Posterior vena cava (tissue), 2 donors: ENCODE measurements around the gene PLS1. TPM values are rescaled to one million over a fixed set of nuclear protein-coding genes. Genes with fewer than 3 reads are reported as not detected.
"Not testable (repeated sequence)": the region's sequence is repeated elsewhere in the genome, so short reads cannot be mapped to it uniquely, and the experiment has no call there.

Experiments used
- DNase-seq: peaks from one replicate; pipeline ENCODE4 v3.0.0-alpha.2; 2020; ENCODE audit warnings: low spot score
- intact Hi-C, 2 donors: fragments of 100-400 bp; cut with DNase I; formaldehyde crosslinking; loops; one replicate each; pipeline versions ENCODE4 v1.14.1 to v1.14.2; 2022 to 2023
- total RNA-seq, 2 donors: library from RNA; stranded (reverse); fragmentation: NEBNext Ultra II Directional; extraction: Animal tissue kit (Norgen Biotek cat#: 25700); gene quantifications; one replicate each; pipeline ENCODE4 v1.2.1, GENCODE V29; 2021
- donor health status: DM: yes; HTN: yes; CAD: no.
- donor health status: DM: yes; HTN: yes; CAD: no.

The PLS1 gene
- total RNA-seq, 2 donors from 2014 or later = 0.86 TPM; not detected in 1

DNA sequence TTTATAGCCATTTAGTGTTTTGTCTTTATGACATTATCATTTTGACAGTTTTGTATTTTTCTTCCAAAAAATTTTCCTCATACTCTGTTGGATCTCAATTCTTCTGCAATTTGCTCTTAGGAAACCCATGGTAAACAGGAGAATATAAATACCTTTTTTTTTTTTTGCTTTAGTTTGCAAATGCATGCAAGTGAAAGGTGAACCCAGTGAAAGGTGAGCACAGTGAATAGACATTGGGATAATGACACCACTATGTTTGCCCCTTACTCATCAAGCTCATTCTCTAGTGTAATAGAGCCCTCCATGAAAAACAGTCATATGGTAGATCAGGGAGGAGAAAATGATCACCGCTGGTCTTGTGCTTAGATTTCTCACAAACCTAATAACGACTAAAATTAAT lies 68.6 kb downstream of the PLS1 start:
- DNase-seq = no peak
- intact Hi-C loops = no loop called here

DNA sequence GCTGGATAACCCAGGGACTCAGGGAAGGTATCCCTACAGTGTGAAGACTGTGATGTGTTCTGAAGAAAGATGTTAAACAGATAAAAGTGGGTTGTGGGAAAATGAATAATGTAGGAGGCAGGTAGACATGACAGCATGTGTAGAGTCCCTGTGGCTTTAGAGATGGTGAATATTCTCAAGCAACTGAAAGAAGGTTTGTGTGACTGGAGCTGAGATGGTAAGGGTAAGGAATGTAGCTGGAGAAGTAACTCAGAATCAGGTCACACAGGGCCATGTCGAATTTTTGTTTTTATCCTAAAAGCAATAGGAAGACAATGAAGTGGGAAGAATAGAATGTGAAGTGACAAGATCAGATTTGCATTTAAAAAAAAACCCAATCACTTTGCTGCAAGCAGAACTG lies 73.9 kb downstream of the PLS1 start:
- DNase-seq = no peak
- intact Hi-C loops = no loop called here

DNA sequence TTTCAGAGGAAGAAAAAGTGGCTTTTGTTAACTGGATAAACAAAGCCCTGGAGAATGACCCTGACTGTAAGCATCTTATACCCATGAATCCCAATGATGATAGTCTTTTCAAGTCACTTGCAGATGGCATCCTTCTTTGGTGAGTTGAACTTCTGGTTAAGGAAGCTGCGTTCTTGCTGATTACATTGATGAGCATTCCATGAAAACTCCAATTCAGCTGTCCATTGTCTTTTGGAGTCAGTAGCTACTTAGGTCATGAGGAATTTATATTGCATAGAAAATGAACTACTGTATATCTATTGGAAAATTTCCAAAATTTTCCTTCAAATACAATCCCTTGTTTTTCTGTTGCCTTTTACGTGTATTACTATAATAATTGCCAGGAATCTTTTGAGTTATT lies 80.0 kb downstream of the PLS1 start:
- intact Hi-C loops = no loop called here
- DNase-seq = no peak

DNA sequence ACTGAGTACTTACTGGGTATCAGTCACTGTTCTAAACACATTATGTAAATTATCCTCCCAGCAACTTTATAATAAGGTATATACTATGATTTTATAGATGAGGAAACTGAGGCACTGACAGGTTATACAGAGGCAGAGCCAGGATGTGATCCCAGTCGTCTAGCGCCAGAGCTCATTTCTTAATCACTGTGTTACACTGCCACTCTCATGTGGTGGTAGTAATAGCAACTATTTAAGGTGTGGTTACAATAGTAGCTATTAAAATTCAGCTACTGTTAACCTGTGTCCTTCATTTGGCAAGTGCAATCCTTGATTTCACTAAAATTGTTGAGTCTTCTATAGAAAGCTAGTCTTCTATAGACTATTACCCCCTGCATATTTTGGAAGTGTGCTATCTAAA lies 84.5 kb downstream of the PLS1 start:
- DNase-seq = no peak

DNA sequence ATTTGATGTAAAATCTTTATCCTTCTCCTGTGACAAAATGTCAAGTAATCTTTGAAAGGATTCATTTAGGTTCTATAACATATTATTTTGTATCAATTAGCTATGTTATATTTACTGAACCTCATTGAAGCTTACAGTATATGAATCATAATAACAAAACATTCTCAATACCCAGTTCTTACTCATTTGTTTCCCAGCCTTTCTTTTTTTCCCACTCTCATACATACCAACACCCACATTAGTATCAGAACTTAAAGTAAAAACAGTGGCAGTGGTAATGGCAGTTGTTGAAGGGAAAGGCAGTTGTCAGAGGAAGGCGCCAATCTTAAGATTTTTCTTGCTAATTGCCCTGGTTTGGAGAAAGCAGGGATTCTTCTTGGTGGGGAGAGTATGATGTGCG lies 94.4 kb downstream of the PLS1 start:
- intact Hi-C loops = no loop called here
- no peak for DNase-seq

More for the DNA sequence above, 84.5 kb downstream of the PLS1 start:
- intact Hi-C loops = no loop called here

DNA sequence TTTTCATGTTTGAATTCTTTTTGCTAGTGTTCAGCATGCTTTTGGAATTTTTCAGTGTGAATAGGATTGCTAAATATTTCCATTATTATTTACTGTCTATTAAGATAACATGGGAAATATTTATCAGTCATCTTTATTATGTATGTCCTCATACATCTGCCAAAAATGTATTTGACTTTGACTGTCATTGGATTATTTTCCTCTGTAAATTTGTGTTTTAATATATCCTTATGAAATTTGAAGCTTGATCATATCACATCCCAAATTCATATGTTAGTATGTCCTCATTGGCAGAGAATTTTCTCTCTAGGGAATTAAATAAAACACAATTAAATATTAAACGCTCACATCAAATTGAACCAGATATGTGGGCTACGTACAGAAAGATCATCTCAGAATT lies 95.3 kb downstream of the PLS1 start:
- no peak for DNase-seq
- intact Hi-C loops = no loop called here

DNA sequence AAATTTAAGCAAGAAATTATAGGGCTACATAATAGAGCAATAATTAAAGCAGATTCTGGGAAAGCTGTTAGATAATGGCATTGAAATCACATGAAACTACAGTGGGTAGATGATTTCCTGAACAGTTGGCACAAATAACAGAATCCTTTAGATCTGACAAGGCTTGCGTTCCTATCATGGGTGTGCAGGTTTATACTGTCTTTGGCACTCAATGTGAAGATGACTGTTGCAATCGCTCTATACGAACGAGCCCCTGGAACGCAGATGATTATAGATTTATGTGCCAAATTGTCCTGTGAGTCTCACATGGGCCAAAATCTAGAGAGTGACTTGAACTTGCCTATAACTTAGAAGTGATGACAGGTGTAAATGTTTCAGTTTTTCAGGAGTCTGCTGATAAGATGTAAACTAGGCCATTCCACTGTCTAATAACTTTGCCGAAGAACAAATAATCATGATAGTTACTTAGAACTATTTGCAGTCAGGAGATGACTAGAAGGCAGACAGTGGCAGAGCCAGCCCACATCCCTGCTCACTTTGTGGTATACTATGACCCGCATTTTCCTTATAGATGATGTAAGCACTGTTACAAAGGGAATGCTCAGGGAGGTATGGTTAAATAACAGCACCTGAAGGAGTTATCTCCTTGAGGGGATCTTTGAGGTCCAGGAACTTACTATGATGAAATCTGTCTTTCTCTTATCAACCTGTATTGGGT lies 97.1 kb downstream of the PLS1 start:
- DNase-seq = no peak
- intact Hi-C loops = no loop called here

DNA sequence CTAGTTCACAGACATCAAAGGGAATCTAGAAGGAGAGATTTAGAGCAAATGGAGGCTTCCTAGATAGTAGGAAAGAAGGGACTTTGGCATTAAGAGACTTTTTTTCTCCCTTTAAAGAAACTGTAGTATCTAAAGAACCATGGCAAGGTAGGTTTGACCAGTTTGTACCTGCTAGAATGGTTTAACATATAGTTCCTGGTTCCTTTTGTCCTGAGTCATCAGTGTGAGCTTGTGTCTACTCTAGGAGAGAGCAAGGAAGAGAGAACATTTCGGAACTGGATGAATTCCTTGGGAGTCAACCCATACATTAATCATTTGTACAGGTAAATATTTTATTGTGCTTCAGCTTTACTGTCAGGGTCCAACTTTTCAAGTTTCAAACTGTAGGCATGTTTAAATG lies 98.0 kb downstream of the PLS1 start:
- no peak for DNase-seq

DNA sequence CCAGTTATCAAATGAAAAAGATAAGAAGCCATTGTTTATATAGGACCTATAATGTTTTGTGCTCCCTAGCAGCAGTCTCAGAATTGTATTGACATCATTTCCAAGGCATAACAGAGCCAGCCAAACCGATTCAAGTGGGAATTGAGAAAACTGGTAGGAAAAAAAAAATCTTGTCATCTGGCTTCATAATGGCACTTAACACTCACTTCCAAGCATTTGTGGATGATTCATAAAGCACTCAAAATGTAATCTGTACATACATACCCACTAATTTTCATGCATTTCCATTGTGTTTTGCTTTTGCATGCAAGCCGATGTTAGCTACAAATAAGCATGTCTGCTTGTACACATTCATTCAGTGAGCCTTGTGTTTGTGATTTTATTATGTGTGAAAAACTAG lies 109.0 kb downstream of the PLS1 start:
- DNase-seq = no peak
- intact Hi-C loops = no loop called here

More for the DNA sequence above, 98.0 kb downstream of the PLS1 start:
- intact Hi-C loops = no loop called here

DNA sequence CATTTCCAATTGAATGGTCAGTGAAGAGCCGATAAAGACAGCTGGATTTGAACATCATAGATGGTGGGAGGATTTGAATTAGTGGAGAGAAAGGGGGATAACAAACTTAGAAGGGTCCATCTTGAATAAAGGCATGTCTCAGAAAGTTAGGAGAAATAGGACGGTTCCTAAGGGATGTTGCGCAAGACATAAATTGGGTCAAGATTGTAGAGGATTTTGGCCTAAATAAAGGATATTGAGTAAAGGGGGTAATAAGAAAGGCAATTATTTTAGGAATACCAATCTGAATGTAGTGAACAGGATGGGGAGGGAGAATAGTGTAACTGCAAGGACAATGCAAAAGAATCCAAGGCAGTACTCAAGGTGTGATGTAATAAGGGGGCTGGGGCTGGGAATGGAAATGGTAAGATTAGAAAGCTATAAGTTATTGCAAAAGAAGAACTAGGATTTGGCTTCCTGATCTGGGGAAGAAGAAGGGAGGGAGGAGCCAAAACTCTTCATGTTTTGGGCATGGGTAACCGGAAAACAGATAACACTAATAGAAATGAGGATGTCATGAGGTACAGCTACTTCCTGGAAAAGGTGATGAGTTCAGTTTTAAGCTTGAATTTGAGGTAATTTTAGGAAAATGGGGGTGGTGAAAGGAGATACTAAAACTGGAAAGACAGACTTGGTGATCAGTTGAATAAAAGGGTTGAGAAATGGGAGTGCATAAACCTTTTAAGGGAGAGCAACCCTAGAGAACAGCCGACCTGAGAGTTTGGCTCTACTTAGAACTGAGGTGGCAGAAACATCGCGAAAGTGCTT lies 110.3 kb downstream of the PLS1 start:
- intact Hi-C loops = no loop called here
- DNase-seq = no peak

DNA sequence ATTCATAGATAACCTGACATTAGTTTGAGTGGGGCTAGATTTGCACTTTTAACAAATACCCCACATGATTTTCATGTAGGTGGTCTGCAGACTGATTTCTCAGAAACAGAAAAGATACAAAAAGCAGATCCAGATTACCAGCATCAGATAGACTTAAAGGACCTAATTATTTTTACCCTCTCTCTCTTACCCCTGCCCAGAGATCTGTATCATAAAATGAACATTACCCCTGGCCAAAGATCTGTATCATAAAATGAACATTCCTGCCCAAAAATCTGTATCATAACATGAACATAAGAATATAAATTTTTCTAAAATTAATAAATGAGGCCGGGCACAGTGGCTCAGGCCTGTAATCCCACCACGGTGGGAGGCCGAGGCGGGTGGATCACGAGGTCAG lies 113.0 kb downstream of the PLS1 start:
- intact Hi-C loops = no loop called here
- no peak for DNase-seq

DNA sequence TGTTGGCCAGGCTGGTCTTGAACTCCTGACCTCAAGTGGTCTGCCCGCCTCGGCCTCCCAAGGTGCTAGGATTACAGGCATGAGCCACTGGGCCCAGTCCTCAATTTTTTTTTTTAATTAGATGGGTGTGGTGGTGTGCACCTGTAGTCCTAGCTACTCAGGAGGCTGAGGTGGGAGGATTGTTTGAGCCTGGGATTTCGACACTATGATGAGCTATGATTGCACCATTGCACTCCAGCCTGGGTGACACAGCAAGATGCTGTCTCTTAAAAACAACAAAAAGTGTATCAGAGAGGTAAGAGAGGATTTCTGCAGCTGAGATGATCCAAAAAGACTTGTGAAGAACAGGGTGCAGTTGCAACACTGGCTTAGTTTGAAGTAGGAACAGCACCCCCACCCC lies 118.7 kb downstream of the PLS1 start:
- DNase-seq, intact Hi-C loops: not testable (repeated sequence)

DNA sequence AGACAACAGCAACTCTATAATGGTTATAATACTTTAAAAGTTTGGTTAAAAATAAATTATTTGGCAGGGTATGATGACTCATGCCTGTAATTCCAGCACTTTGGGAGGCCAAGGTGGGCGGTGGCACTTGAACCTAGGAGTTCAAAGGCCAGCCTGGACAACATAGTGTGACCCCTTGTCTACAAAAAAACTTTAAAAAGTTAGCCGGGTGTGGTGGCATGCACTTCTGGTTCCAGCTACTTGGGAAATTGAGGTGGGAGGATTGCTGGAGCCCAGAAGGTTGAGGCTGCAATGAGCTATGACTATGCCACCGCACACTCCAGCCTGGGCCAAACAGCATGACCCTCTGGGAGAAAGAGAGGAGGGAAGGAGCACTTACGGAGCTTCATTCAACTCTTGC lies 119.9 kb downstream of the PLS1 start:
- no peak for DNase-seq
- intact Hi-C loops = no loop called here

DNA sequence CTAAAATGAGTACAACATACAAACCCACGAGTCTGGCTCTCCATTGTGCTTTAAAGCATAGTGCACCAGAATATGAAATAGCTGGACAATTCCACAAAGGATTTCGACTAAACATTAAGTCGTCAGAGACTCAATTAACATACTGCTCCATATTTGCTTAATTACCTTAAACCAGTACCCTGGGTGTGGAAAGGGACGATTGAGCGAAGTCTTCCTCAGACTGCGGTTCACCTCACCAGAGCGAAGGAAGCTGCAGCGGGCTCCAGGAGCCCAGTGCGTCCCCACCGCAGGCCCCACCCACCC lies 127.4 kb downstream of the PLS1 start:
- no peak for DNase-seq
- intact Hi-C loops = no loop called here

DNA sequence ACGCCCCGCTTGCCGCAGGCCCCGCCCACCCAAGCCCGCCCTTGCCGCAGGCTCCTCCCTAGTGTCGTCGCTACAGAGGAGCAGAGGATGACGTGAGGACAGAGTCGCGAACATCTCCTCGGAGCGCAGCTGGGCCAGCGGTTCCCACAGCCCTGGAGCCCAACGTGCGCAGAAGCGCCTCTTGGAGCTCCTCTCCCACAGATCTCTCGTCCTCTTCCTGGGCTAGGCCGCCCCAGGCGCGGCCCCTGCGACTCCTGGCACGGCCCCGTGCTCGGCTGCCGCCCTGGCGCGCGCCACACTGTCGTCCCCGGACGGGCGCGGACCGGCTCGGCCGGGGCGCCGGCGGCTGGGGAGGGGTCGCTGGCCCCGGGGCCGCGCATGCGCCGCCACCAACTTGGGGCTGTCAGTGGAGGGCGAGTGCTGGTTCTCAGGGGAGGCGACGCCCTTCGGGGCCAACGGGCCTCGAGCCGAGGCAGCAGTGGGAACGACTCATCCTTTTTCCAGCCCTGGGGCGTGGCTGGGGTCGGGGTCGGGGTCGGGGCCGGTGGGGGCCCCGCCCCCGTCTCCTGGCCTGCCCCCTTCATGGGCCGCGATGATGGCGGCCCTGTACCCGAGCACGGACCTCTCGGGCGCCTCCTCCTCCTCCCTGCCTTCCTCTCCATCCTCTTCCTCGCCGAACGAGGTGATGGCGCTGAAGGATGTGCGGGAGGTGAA lies 127.9 kb downstream of the PLS1 start, which contains the start of gene TRPC1:
Gene TRPC1, plus strand, starts transcription at position 67 of the 714 bp plus-strand sequence. Its CDS starts 526 bp downstream, at position 593.
- DNase-seq = peak; percentile 92
- intact Hi-C loops = no loop called here

DNA sequence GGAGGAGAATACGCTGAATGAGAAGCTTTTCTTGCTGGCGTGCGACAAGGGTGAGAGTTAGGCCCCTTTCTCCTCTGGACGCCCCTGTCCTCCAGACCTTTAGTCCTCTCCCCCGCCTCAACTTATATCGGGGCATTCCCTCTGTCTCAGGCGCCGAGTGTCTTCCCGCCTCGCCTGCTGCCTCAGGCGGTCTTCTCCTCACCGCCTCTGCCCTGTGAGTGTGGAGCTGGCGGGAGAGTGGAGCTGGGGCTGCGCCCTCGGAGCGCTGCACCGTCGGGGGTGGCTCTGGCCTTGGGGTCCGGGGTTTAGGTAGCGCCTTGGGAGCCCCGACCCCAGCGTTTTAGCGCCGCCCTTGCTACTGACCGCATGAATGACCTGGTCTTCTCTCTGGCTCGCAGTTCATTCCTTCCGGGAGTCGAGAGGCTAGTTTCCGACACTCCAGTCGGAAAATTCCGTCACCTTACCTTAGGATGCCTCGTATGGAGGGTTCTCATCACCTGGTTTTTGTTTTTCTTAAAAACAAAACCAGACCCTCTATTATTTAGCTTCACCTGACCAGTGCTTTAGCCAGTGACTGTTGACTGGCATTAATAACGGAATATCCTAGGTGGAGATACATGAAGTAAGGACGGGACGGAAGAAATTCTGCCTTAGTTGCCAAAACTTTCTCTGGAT lies 128.6 kb downstream of the PLS1 start:
- intact Hi-C loops = no loop called here
- DNase-seq = peak; percentile 83

DNA sequence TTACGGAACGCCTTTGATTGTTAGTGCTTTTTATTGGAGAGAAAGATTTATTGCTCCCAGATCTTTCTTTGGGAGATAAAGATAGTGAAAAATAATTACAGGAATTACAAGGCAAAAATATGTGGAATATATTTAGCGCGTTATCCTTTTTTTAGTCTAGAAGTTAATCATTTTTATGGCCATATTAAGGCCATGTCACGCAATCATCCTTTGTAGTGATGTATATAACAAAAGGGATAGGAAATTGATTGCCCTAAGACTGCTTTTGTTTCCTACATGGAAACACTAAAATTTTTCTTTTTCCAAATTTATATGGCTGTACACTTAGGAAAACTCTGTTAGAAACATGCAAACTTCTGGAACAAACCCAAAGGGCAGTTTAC lies 129.2 kb downstream of the PLS1 start:
- DNase-seq = no peak
- intact Hi-C loops = no loop called here

DNA sequence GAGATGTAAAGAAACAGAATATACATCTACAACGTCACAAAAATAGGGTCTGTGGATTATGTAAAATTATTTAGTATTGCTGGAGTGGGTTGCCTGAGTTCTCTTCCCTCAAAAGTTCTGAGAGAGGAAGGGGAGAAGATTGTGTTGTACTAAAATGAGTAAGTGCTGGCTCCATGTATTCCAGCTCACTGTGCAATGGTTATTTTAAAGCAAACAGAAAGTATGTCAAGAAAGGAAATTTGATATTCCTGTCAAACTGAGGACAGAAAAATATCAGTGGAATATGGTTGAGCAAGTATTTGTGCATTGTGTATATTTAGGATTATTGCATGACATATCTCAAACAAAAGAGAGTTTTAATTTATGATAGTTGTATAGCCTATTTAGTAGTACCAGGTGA lies 129.8 kb downstream of the PLS1 start:
- DNase-seq = no peak
- intact Hi-C loops = no loop called here

DNA sequence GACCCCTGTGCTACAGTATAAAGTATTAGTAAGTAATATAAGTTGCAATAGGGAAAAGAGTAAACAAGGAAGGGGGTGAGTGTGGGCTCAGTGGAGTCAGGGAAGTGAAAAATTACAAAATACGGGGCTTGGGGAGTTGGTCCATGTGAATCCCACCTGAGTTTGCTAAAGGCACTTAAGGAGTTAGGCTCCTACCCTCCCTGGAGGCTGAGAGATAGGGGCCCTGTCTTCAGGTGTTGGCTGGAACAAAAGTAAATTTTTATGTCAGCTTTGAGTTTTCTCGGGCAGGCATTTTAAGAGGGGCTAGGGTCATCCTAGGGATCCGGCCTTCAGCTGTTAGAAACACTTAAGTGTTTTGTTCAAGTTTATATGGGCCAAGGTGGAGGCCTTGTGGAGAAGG lies 135.9 kb downstream of the PLS1 start:
- intact Hi-C loops = no loop called here

DNA sequence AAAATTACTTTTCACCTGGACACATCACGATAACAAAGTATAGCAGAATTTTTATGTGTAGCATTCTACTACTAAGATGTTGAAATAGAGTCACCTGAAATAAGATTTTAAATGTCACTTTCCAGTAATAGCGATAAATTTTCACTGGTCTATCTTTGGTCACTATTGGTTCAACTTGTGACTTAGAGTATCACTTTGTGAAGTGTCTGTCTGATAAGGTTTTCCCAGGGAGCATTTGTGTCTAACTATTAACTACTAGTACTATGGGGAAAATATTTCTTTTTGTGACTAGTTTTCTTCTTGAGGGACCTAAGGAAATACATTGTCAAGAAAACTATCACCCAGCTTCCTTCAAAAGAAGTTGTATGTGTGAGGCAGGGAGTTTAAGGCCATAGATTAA lies 138.6 kb downstream of the PLS1 start:
- intact Hi-C loops = no loop called here
- DNase-seq = no peak

More for the DNA sequence above, 135.9 kb downstream of the PLS1 start:
- DNase-seq = no peak
